VCaP (cell line): Measurements from ENCODE around the gene FASTK.

Source experiments
- H3K27ac ChIP-seq: fragments of 450-650 bp; 2 replicates; pipeline ENCODE4 v1.5.1; 2017
- CTCF ChIP-seq: fragments of 450-650 bp; conservative IDR thresholded peaks from 2 replicates; pipeline ENCODE4 v1.5.1; 2017; ENCODE audit warnings: mild to moderate bottlenecking, moderate library complexity

Gene FASTK

DNA sequence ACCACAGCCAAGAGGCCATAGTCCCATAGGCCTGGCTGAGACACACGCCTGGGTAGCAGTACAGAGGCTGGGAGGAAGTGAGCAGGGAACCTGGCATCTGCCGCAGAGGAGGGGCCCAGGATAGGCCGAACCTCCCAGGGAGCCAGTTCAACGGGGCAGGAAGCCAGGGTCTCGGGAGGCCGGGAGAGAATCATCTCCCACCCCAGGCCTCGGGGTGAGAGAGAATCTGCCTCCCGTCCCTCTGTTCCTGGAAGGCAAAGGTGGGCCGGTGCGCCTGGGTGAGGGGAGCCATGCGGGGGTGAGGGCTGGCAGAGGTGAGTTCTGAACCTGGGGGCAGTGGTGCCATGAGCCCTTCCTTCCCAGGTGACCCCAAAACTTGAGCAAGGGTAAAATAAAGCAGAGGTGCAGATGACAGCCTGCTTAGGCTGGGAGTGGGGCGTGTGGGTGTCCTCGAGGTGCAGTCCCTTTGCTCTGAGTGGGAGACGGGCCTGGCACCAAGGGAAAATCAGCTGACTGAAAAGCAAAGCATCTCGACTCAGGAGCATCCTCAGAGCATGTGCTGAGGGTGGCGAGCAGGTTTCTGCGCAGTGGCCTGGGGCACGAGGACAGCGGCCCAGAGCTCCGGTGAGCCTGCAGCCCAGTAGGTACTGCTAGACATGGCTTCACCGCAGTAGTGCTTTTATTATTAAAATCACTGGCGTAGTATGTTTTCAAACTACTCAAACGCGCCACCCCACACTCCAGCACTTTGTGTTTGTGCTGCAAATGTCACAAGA, 21.2 kb upstream of the FASTK start:
- no peak for TF ChIP-seq CTCF
- H3K27ac ChIP-seq = peak overlapping the region; percentile 10; the same call in 1 of the 2 replicates

DNA sequence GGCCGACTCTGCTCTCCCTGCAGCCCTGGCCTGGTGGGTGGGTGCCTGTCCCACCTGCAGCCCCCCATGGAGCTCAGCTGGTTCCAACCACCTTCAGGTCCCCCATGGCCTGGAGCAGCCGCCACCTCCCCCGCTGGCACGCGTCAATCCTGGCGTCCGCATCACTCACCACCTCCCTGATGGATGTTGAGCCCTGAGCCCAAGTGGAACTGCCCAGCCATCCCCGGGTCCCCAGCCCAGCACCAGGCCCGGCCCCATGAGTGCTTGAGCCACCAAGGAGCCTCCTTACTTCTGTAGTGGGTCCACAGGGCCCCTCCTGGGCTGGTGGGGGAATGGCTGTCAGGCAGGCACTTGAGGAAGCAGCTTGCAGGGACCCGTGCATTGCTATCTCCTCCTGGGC, 20.3 kb upstream of the FASTK start:
- peak overlapping the region; percentile 10; the same call in 1 of the 2 replicates for H3K27ac ChIP-seq
- TF ChIP-seq CTCF = no peak

DNA sequence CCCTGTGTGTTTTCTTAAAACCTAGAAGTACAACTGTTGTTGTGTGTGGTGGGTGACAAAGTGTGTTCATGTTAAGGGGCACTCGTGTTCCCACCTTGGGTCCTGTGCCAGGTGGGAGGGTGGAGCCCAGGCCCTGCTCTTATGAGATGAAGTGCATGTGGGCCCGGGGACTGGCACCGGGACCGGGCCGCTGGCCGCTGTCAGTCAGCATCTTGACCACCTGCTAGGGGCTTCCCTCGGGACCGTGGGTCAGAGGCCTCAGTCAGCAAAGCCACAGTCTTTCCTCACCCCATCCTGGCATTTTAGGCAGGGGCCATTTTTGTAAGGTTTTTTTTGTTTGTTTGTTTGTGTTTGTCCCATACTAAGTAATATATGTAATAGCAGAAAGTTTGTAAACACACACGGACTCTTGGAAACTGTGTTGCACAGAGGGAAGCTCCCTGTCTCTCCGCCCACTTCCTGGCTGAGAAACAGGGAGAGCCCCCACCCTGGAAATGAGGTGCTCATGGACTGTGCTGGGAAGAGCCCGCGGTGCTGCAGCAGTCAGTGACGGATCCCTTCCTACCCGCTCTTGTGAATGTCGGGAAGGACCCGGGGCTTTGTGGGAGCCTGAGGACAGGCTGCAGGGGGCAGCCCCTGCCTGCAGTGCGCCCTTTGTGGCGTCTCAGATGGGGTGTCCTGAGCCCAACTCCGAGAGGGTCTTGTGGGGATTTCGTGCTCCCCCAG, 19.0 kb upstream of the FASTK start:
- no peak for TF ChIP-seq CTCF
- H3K27ac ChIP-seq = no peak overlapping the region

- TF ChIP-seq CTCF = no peak
- H3K27ac ChIP-seq = no peak overlapping the region
These were observed 15.3 kb upstream of the FASTK start for GRCh38 chr7:151095828-151096475.

DNA sequence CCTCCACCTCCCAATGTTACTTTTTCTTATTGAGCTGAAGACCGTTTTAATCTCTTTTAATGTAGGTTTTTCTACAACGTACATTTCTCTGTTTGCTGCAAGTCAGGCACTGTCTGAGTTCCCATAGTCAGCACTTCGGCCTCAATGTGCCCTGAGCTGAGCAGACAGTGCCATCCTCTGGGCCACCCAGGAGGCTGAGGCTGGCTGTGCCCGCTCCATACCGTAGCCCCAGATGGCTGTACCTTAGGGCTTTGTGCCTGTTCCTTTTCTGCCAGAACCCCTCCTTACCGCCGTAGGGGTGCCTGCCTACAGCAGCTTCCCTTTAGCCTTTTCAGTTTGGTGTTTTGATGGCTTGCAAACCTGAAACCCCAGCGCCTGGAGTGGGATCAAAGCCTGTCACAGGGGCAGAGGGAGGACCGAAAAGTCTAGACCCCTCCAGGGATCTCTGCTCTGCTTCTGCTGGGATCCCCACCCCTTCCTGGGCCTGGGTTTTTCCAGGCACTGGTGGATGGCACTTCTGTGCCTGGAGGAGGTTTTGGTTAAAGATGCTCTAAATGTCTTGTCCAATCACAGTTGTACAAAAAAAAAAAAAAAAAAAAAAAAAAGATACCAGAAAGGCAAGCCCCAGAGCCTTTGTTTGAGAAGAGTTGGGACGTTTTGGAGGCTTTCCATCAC, 14.7 kb upstream of the FASTK start:
- TF ChIP-seq CTCF = no peak
- H3K27ac ChIP-seq = peak overlapping the region; percentile 23; the same call in 1 of the 2 replicates

- peak overlapping the region; percentile 23; the same call in 1 of the 2 replicates for H3K27ac ChIP-seq
- TF ChIP-seq CTCF = no peak
These were observed 14.1 kb upstream of the FASTK start for GRCh38 chr7:151094675-151095074.

DNA sequence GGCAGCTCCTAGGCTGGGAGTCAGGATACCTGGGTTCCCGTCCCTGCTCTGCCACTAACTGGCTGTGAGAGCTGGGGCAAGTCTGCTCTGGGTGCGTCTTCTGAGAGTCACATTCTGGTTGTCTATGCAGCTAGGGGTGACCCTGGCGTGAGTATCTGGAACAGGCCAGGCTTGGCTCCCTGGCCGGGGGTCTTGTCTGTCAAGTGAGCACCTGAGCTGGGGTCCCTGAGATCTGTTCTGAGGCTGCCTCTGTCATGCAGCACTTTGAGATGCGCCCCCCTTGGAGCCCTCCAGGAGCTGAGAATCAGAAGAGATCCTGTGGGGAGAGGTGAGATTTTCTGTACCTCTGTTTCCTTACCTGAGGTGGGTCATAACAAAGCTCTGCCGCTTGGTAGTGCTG, 13.1 kb upstream of the FASTK start:
- no peak for TF ChIP-seq CTCF

More for the DNA sequence above, 13.1 kb upstream of the FASTK start:
- no peak overlapping the region for H3K27ac ChIP-seq
